ENCODE results near the gene MOV10L1. TPM values are rescaled to one million over a fixed set of nuclear protein-coding genes. Genes with fewer than 3 reads are reported as not detected.

MOV10L1 gene
- total RNA-seq, 1 donor from 2014 or later: 0.12 TPM

GRCh38 chr22:50074056-50074455, 15.8 kb upstream of the MOV10L1 start:
- TF ChIP-seq CTCF (conservative IDR thresholded peaks at IDR 0.05; ENCODE audit: low read depth, low read length): no peak
- no peak overlapping the region for H3K4me3 ChIP-seq (ENCODE audit: low read depth, low read length)
- DNase-seq (ENCODE audit: low read depth): no peak

GRCh38 chr22:50074551-50075530, 15.0 kb upstream of the MOV10L1 start:
- H3K4me3 ChIP-seq (ENCODE audit: low read depth, low read length): no peak overlapping the region
- DNase-seq (ENCODE audit: low read depth): no peak
- TF ChIP-seq CTCF (conservative IDR thresholded peaks at IDR 0.05; ENCODE audit: low read depth, low read length): no peak

- no peak overlapping the region for H3K4me3 ChIP-seq (ENCODE audit: low read depth, low read length)
- DNase-seq (ENCODE audit: low read depth): no peak
- TF ChIP-seq CTCF (conservative IDR thresholded peaks at IDR 0.05; ENCODE audit: low read depth, low read length): no peak
Measured at GRCh38 chr22:50076646-50077535, 12.9 kb upstream of the MOV10L1 start.

- DNase-seq (ENCODE audit: low read depth): no peak
- TF ChIP-seq CTCF (conservative IDR thresholded peaks at IDR 0.05; ENCODE audit: low read depth, low read length): no peak
- no peak overlapping the region for H3K4me3 ChIP-seq (ENCODE audit: low read depth, low read length)
Measured at GRCh38 chr22:50078246-50078645, 11.6 kb upstream of the MOV10L1 start.

GRCh38 chr22:50078761-50079160, 11.0 kb upstream of the MOV10L1 start:
- no peak for DNase-seq (ENCODE audit: low read depth)

GRCh38 chr22:50080077-50080465, 9.7 kb upstream of the MOV10L1 start:
- H3K4me3 ChIP-seq (ENCODE audit: low read depth, low read length): no peak overlapping the region
- TF ChIP-seq CTCF (conservative IDR thresholded peaks at IDR 0.05; ENCODE audit: low read depth, low read length): no peak
- no peak for DNase-seq (ENCODE audit: low read depth)

More at GRCh38 chr22:50078761-50079160, 11.0 kb upstream of the MOV10L1 start:
- no peak for TF ChIP-seq CTCF (conservative IDR thresholded peaks at IDR 0.05; ENCODE audit: low read depth, low read length)
- no peak overlapping the region for H3K4me3 ChIP-seq (ENCODE audit: low read depth, low read length)

Measured in epithelial cell of proximal tubule (primary cell).